Chondrocyte (in vitro differentiated cells): ENCODE data around the gene ABL1. TPM values are rescaled to one million over a fixed set of nuclear protein-coding genes. Genes with fewer than 3 reads are reported as not detected.

ENCODE experiments used
- DNase-seq: peaks from one replicate; pipeline ENCODE4 v3.0.0; 2021; ENCODE audit warnings: mixed read lengths, low spot score
- H3K27ac Mint-ChIP-seq: one replicate; pipeline ENCODE4 v1.8.0; 2021; ENCODE audit warnings: mild to moderate bottlenecking, moderate library complexity, mixed read lengths; ENCODE audit not compliant: unreplicated experiment
- H3K27me3 Mint-ChIP-seq: 2 replicates; pipeline ENCODE4 v1.8.0; 2021; ENCODE audit warnings: low read depth, mixed read lengths
- H3K36me3 Mint-ChIP-seq: 2 replicates; pipeline ENCODE4 v1.8.0; 2021; ENCODE audit warnings: low read depth, mixed read lengths
- H3K4me1 Mint-ChIP-seq: 2 replicates; pipeline ENCODE4 v1.8.0; 2021; ENCODE audit warnings: low read depth, mild to moderate bottlenecking, mixed read lengths
- H3K4me3 Mint-ChIP-seq: one replicate; pipeline ENCODE4 v1.8.0; 2021; ENCODE audit warnings: mild to moderate bottlenecking, moderate library complexity, mixed read lengths; ENCODE audit not compliant: unreplicated experiment
- H3K9me3 Mint-ChIP-seq: 2 replicates; pipeline ENCODE4 v1.8.0; 2021; ENCODE audit warnings: low read depth, mixed read lengths
- total RNA-seq: library from RNA; stranded (reverse); gene quantifications from 3 replicates; pipeline ENCODE4 v1.2.1, GENCODE V29; 2021
- TF ChIP-seq, protein P1 (sequence below): fragments of 200-600 bp; sonication (generic); IDR thresholded peaks from 2 replicates; pipeline ENCODE4 v1.5.0; 2021; ENCODE audit warnings: antibody characterized with exemption, mild to moderate bottlenecking, moderate library complexity

The ABL1 gene
- total RNA-seq, 1 donor from 2014 or later: 93.7 TPM

DNA sequence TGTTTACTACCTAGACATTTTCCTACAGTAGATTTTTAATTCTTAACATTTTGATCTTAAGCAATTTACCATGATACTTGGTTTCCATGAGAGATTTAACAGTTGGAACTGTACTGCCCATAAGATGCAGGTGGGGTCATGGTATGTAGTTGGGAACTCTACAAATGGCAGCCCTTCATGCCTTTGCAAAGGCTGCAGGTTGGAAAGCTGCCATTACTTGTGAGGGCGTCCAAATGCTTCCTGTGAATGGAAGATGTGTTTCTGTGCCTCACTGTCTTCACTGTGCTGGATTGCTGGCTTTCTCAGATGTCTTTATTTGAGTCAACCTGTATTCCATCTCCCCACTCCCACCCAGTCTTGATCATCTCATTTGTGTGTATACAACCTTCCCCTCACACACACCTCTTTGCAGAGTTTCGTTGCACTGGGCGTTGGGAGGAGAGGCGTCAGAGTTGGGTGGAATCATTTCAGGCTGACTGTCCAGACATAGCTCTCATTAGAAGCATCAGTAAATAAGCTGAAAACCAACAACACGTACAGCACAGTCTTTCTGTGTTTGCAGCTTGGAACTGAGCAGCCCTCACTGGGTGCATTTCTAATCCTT, 14.8 kb upstream of the ABL1 start:
- peaks cover 2% of the 10 kb centered on the region for H3K9me3 Mint-ChIP-seq
- H3K4me1 Mint-ChIP-seq: peaks cover 37% of the 10 kb centered on the region
- no peak overlapping the region for H3K27ac Mint-ChIP-seq
- H3K4me3 Mint-ChIP-seq: no peak overlapping the region
- no peaks in the 10 kb centered on the region for H3K27me3 Mint-ChIP-seq
- H3K36me3 Mint-ChIP-seq: no peaks in the 10 kb centered on the region
- DNase-seq: no peak
- TF ChIP-seq, protein P1, sequence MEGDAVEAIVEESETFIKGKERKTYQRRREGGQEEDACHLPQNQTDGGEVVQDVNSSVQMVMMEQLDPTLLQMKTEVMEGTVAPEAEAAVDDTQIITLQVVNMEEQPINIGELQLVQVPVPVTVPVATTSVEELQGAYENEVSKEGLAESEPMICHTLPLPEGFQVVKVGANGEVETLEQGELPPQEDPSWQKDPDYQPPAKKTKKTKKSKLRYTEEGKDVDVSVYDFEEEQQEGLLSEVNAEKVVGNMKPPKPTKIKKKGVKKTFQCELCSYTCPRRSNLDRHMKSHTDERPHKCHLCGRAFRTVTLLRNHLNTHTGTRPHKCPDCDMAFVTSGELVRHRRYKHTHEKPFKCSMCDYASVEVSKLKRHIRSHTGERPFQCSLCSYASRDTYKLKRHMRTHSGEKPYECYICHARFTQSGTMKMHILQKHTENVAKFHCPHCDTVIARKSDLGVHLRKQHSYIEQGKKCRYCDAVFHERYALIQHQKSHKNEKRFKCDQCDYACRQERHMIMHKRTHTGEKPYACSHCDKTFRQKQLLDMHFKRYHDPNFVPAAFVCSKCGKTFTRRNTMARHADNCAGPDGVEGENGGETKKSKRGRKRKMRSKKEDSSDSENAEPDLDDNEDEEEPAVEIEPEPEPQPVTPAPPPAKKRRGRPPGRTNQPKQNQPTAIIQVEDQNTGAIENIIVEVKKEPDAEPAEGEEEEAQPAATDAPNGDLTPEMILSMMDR: no peak

DNA sequence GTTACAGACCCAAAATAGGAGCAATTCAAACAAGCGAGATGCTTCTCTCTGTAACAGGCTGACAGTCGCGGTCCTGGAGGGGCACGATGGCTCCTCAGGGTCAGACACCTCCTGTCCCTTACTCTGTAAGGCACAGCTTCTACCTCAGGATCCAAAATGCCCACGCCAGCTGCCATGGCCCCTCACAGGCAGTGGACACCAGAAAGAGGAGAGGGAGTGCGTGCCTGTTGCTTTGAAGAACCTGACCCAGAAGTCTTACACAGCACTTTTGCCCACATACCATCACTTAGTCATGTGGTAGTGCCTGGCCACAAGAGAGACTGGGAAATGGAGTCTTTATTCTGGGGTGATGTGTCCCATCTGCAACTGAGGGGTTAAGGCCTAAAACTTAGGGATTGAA, 11.6 kb upstream of the ABL1 start:
- no peaks in the 10 kb centered on the region for H3K27me3 Mint-ChIP-seq
- H3K9me3 Mint-ChIP-seq: peaks cover 1% of the 10 kb centered on the region
- peaks cover 2% of the 10 kb centered on the region for H3K36me3 Mint-ChIP-seq
- TF ChIP-seq, protein P1: no peak
- H3K4me1 Mint-ChIP-seq: peaks cover 36% of the 10 kb centered on the region
- DNase-seq: no peak
- peak overlapping the region; percentile 93 for H3K27ac Mint-ChIP-seq
- H3K4me3 Mint-ChIP-seq: peak overlapping the region; percentile 17

DNA sequence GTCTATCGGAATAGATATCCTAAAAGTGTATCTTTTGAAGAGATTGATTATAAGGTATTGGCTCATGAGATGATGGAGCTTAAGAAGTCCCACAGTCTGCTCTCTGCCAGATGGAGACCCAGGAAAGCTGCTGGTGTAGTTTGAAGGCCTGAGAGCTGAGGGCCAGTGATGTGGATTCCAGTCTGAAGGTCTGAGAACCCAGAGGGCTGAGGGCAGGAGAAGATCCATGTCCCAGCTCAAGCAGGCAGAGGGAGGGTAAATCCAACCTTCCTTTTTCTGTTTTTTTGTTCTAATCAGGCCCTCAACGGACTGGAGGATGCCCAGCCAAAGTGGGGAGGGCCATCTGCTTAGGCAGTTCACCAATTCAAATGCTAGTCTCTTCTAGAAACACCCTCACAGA, 11.0 kb upstream of the ABL1 start:
- H3K9me3 Mint-ChIP-seq: peaks cover 7% of the 10 kb centered on the region
- H3K36me3 Mint-ChIP-seq: peaks cover 5% of the 10 kb centered on the region
- peaks cover 39% of the 10 kb centered on the region for H3K4me1 Mint-ChIP-seq
- DNase-seq: no peak
- H3K4me3 Mint-ChIP-seq: no peak overlapping the region
- H3K27ac Mint-ChIP-seq: peak overlapping the region; percentile 93
- TF ChIP-seq, protein P1: no peak
- H3K27me3 Mint-ChIP-seq: no peaks in the 10 kb centered on the region

DNA sequence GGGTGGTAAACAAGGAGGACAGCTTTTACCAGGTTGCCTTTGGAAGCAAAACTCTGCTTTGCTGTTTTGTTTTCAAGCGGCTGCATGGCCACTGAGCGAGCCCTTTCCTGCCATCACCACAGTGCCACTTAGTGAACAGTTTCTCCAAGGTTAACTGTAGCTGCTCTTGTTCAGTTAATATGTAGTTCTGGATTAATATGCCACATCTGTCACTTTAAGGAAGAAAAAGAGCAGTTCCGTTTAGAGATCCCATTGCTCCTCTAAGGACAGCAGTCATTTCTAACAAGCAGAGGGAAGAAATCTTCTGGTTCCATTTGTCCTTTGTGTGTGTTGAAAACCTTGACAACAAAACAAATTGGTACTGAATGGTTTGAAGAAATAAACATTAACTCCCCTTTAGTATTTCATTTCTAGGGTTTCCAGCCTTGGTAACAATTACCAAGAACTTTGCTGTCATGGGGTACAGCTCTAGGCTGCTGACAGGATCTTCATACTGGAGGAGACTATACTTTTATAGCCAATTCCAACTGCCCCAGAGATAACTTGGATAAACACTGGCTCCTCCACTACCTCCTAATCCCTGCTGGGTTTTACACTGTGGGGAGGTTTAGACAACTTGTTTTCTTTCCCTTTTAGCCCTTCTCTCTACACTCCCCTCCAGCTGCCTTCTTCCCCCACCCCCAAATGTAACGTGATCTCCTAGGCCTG, 10.3 kb upstream of the ABL1 start:
- peaks cover 43% of the 10 kb centered on the region for H3K4me1 Mint-ChIP-seq
- H3K4me3 Mint-ChIP-seq: peak overlapping the region; percentile 50
- DNase-seq: no peak

DNA sequence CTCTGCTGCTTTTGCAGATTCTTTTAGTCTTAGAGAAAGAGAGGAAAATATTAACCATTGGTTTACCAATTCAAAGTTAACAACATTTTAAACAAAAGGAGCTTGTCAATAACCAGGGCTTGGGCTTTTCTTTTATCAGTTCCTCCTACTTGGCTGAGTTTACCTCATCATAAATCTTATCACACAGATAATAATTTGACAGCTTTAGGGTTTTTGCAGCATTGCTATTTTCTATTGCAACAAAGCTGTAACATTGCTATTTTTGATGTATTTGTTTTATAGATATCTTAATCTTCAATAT, 9.8 kb upstream of the ABL1 start:
- TF ChIP-seq, protein P1: no peak
- Mint-ChIP-seq H3K4me3 (peak overlapping the region; percentile 50), H3K4me1 (peaks cover 43% of the 10 kb centered on the region), H3K36me3 (peaks cover 5% of the 10 kb centered on the region), H3K27me3 (no peaks in the 10 kb centered on the region), H3K9me3 (peaks cover 7% of the 10 kb centered on the region), H3K27ac (peak overlapping the region; percentile 93)
- no peak for DNase-seq

More for the DNA sequence above, 10.3 kb upstream of the ABL1 start:
- Mint-ChIP-seq H3K9me3 (peaks cover 7% of the 10 kb centered on the region), H3K27ac (peak overlapping the region; percentile 93), H3K27me3 (no peaks in the 10 kb centered on the region), H3K36me3 (peaks cover 5% of the 10 kb centered on the region)
- TF ChIP-seq, protein P1: peak; percentile 38
